ENCODE measurements around the gene DDX47.

The DDX47 gene

DNA sequence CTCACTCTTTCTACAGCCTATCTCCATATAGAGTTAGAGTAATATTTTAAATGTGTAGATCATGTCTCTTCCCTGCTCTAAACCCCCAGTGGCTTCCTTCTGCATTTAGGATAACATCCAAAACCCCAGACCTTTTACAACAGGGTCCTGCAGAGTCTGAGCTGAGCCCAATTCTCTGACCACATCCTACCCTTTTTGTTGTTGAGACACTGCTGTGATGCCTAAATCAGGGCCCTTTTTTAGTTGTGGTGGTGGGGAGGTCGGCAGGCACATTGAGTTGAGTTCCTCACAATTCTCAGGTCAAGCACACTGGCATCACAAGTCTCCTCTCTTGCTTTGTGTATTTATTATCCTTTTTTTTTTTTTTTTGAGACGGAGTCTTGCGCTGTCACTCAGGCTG is 1.8 kb upstream of the DDX47 start:
- Histone ChIP-seq H3K9me3 (ENCODE audit: severe bottlenecking) (no peaks in the 10 kb centered on the region), H3K4me3 (ENCODE audit: low read depth, low read length) (no peak overlapping the region), H3K36me3 (peaks cover 5% of the 10 kb centered on the region; the same call in 1 of the 2 replicates), H3K27me3 (ENCODE audit: insufficient read depth, low read depth, severe bottlenecking) (no peaks in the 10 kb centered on the region), H3K27ac (no peak overlapping the region)
- TF ChIP-seq, protein P1, sequence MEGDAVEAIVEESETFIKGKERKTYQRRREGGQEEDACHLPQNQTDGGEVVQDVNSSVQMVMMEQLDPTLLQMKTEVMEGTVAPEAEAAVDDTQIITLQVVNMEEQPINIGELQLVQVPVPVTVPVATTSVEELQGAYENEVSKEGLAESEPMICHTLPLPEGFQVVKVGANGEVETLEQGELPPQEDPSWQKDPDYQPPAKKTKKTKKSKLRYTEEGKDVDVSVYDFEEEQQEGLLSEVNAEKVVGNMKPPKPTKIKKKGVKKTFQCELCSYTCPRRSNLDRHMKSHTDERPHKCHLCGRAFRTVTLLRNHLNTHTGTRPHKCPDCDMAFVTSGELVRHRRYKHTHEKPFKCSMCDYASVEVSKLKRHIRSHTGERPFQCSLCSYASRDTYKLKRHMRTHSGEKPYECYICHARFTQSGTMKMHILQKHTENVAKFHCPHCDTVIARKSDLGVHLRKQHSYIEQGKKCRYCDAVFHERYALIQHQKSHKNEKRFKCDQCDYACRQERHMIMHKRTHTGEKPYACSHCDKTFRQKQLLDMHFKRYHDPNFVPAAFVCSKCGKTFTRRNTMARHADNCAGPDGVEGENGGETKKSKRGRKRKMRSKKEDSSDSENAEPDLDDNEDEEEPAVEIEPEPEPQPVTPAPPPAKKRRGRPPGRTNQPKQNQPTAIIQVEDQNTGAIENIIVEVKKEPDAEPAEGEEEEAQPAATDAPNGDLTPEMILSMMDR (IDR thresholded peaks at IDR 0.05; ENCODE audit: low read depth, low read length): no peak
- no peak for DNase-seq

GRCh38 chr12:12812174-12812573 is 972 bp upstream of the DDX47 start:
- no peak for DNase-seq
- TF ChIP-seq, protein P1 (IDR thresholded peaks at IDR 0.05; ENCODE audit: low read depth, low read length): no peak
- Histone ChIP-seq H3K9me3 (ENCODE audit: severe bottlenecking) (no peaks in the 10 kb centered on the region), H3K27ac (no peak overlapping the region), H3K4me3 (ENCODE audit: low read depth, low read length) (no peak overlapping the region), H3K27me3 (ENCODE audit: insufficient read depth, low read depth, severe bottlenecking) (no peaks in the 10 kb centered on the region), H3K36me3 (peaks cover 10% of the 10 kb centered on the region)

GRCh38 chr12:12812618-12813119 is 477 bp upstream of the DDX47 start:
- H3K27me3 ChIP-seq (ENCODE audit: insufficient read depth, low read depth, severe bottlenecking): no peaks in the 10 kb centered on the region
- H3K27ac ChIP-seq: no peak overlapping the region
- TF ChIP-seq, protein P1 (IDR thresholded peaks at IDR 0.05; ENCODE audit: low read depth, low read length): no peak
- H3K9me3 ChIP-seq (ENCODE audit: severe bottlenecking): no peaks in the 10 kb centered on the region
- no peak for DNase-seq
- peaks cover 13% of the 10 kb centered on the region for H3K36me3 ChIP-seq
- H3K4me3 ChIP-seq (ENCODE audit: low read depth, low read length): no peak overlapping the region

DNA sequence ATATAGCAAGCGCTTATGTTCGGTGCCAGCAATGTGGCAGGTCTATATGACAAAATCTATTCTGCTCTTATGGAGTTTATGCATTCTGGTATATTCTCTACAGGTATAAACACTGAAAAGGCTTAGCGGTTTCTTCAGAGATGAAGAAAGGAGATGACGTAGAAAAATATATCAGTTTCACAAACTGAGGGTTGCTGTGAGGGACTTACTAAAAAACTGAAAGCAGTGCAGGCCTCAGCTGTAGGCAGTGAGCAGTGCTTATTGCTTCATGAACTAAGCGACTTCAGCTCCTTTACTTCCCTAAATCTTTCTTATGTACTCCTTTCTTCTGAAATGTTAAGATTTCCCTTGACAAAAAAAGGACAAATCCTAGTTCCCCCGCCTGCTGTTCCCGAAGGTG is 4.5 kb downstream of the DDX47 start:
- Histone ChIP-seq H3K36me3 (peaks cover 32% of the 10 kb centered on the region), H3K4me3 (ENCODE audit: low read depth, low read length) (no peak overlapping the region), H3K27ac (no peak overlapping the region), H3K9me3 (ENCODE audit: severe bottlenecking) (no peaks in the 10 kb centered on the region), H3K27me3 (ENCODE audit: insufficient read depth, low read depth, severe bottlenecking) (no peaks in the 10 kb centered on the region)
- DNase-seq: no peak
- TF ChIP-seq, protein P1 (IDR thresholded peaks at IDR 0.05; ENCODE audit: low read depth, low read length): no peak

DNA sequence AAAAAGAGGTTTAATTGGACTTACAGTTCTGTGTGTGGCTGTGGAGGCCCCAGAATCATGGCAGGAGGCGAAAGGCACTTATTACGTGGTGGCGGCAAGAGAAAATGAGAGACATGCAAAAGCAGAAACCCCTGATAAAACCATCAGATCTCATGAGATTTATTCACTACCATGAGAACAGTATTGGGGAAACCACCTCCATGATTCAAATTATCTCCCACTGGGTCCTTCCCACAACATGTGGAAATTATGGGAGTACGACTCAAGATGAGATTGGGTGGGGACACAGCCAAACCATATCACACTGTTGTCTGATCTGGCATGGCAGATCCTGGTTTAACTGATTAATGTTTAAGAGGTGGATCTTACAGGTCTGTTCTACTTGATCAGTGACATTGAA is 5.6 kb downstream of the DDX47 start:
- no peaks in the 10 kb centered on the region for H3K27me3 ChIP-seq (ENCODE audit: insufficient read depth, low read depth, severe bottlenecking)
- TF ChIP-seq, protein P1 (IDR thresholded peaks at IDR 0.05; ENCODE audit: low read depth, low read length): no peak
- H3K4me3 ChIP-seq (ENCODE audit: low read depth, low read length): no peak overlapping the region
- H3K27ac ChIP-seq: no peak overlapping the region
- H3K36me3 ChIP-seq: peaks cover 43% of the 10 kb centered on the region
- DNase-seq: no peak
- H3K9me3 ChIP-seq (ENCODE audit: severe bottlenecking): no peaks in the 10 kb centered on the region

DNA sequence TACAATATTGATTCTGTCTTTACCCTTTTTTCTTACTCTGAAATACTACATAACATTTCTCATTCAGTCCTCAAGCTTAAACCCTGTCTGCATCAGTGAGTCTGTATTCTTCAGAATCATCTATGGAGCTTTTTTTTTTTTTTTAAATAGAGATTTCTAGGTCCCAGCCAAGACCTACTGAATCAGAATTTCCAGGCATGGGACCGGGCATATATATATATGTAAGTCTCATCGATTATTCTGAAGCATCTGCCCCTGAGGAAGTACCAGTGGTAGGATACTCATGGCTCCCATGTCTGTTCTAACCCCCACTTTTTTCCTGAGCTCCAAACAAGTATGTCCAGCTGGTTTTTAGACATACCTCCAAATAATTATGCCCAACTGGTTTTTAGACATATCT is 6.1 kb downstream of the DDX47 start:
- no peak for DNase-seq
- H3K4me3 ChIP-seq (ENCODE audit: low read depth, low read length): no peak overlapping the region
- H3K36me3 ChIP-seq: peaks cover 48% of the 10 kb centered on the region
- H3K27ac ChIP-seq: no peak overlapping the region
- TF ChIP-seq, protein P1 (IDR thresholded peaks at IDR 0.05; ENCODE audit: low read depth, low read length): no peak
- no peaks in the 10 kb centered on the region for H3K27me3 ChIP-seq (ENCODE audit: insufficient read depth, low read depth, severe bottlenecking)
- H3K9me3 ChIP-seq (ENCODE audit: severe bottlenecking): no peaks in the 10 kb centered on the region
